ENCODE data around the gene CELF4.

CELF4 gene

GRCh38 chr18:37307181-37307580 is 258.4 kb downstream of the CELF4 start:
- H3K4me3 ChIP-seq (ENCODE audit: low read depth, low read length), result no peak overlapping the region
- DNase-seq (ENCODE audit: low read depth, low spot score), result no peak
- TF ChIP-seq CTCF (IDR thresholded peaks at IDR 0.05; ENCODE audit: insufficient read depth, low read length, missing control alignments), result no peak
- POLR2A ChIA-PET, result no interaction called here
- CTCF ChIA-PET, result no interaction called here

- TF ChIP-seq CTCF (IDR thresholded peaks at IDR 0.05; ENCODE audit: insufficient read depth, low read length, missing control alignments), result no peak
- POLR2A ChIA-PET, result no interaction called here
- no peak for DNase-seq (ENCODE audit: low read depth, low spot score)
- H3K4me3 ChIP-seq (ENCODE audit: low read depth, low read length), result no peak overlapping the region
- CTCF ChIA-PET, result no interaction called here
Measured at GRCh38 chr18:37306432-37306831, 259.2 kb downstream of the CELF4 start.

GRCh38 chr18:37305066-37305465 is 260.5 kb downstream of the CELF4 start:
- TF ChIP-seq CTCF (IDR thresholded peaks at IDR 0.05; ENCODE audit: insufficient read depth, low read length, missing control alignments), result no peak
- CTCF ChIA-PET, result no interaction called here

GRCh38 chr18:37304012-37304680 is 261.5 kb downstream of the CELF4 start:
- no peak for DNase-seq (ENCODE audit: low read depth, low spot score)
- ChIA-PET POLR2A (no interaction called here), CTCF (no interaction called here)
- H3K4me3 ChIP-seq (ENCODE audit: low read depth, low read length), result no peak overlapping the region
- TF ChIP-seq CTCF (IDR thresholded peaks at IDR 0.05; ENCODE audit: insufficient read depth, low read length, missing control alignments), result no peak

More at GRCh38 chr18:37305066-37305465, 260.5 kb downstream of the CELF4 start:
- H3K4me3 ChIP-seq (ENCODE audit: low read depth, low read length), result no peak overlapping the region
- no peak for DNase-seq (ENCODE audit: low read depth, low spot score)
- POLR2A ChIA-PET, result no interaction called here

GRCh38 chr18:37303009-37303408 is 262.6 kb downstream of the CELF4 start:
- ChIA-PET POLR2A (no interaction called here), CTCF (no interaction called here)
- H3K4me3 ChIP-seq (ENCODE audit: low read depth, low read length), result no peak overlapping the region
- no peak for DNase-seq (ENCODE audit: low read depth, low spot score)
- TF ChIP-seq CTCF (IDR thresholded peaks at IDR 0.05; ENCODE audit: insufficient read depth, low read length, missing control alignments), result no peak

GRCh38 chr18:37302519-37302918 is 263.1 kb downstream of the CELF4 start:
- POLR2A ChIA-PET, result no interaction called here
- CTCF ChIA-PET, result no interaction called here
- H3K4me3 ChIP-seq (ENCODE audit: low read depth, low read length), result no peak overlapping the region
- TF ChIP-seq CTCF (IDR thresholded peaks at IDR 0.05; ENCODE audit: insufficient read depth, low read length, missing control alignments), result no peak
- DNase-seq (ENCODE audit: low read depth, low spot score), result no peak

Data from AG04449 (cell line).